ENCODE measurements around the gene NCAM1. TPM values are rescaled to one million over a fixed set of nuclear protein-coding genes. Genes with fewer than 3 reads are reported as not detected.

Gene NCAM1
- total RNA-seq, 1 experiment from 2014 or later: 0.33 TPM

- BruUV-seq (replicated peaks): no TSS peak
- peaks cover 35% of the 10 kb centered on the region for H3K27me3 ChIP-seq (ENCODE audit: insufficient read depth, low read depth)
- H2AFZ ChIP-seq: no peak overlapping the region
- no peak for TF ChIP-seq EZH2 (IDR thresholded peaks at IDR 0.05; ENCODE audit: low read depth)
- TF ChIP-seq, protein P1, sequence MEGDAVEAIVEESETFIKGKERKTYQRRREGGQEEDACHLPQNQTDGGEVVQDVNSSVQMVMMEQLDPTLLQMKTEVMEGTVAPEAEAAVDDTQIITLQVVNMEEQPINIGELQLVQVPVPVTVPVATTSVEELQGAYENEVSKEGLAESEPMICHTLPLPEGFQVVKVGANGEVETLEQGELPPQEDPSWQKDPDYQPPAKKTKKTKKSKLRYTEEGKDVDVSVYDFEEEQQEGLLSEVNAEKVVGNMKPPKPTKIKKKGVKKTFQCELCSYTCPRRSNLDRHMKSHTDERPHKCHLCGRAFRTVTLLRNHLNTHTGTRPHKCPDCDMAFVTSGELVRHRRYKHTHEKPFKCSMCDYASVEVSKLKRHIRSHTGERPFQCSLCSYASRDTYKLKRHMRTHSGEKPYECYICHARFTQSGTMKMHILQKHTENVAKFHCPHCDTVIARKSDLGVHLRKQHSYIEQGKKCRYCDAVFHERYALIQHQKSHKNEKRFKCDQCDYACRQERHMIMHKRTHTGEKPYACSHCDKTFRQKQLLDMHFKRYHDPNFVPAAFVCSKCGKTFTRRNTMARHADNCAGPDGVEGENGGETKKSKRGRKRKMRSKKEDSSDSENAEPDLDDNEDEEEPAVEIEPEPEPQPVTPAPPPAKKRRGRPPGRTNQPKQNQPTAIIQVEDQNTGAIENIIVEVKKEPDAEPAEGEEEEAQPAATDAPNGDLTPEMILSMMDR (conservative IDR thresholded peaks at IDR 0.05): no peak
- no peaks in the 10 kb centered on the region for H3F3A ChIP-seq (ENCODE audit: insufficient read depth, low read depth)
- H3K79me2 ChIP-seq (ENCODE audit: low read depth): no peaks in the 10 kb centered on the region
- no peaks in the 10 kb centered on the region for H3K4me1 ChIP-seq (replicated peaks; ENCODE audit: insufficient read depth)
- CTCF ChIA-PET: no interaction called here
- no peak overlapping the region for H3K27ac ChIP-seq
- no peak for DNase-seq
- no peaks in the 10 kb centered on the region for H3K36me3 ChIP-seq (ENCODE audit: low read depth)
- no peak overlapping the region for H3K4me2 ChIP-seq
- no peaks in the 10 kb centered on the region for H3K9me3 ChIP-seq (ENCODE audit: insufficient read depth, low read depth)
- no peaks in the 10 kb centered on the region for H4K20me1 ChIP-seq (ENCODE audit: insufficient read depth)
- no peak overlapping the region for H3K4me3 ChIP-seq
- POLR2A ChIA-PET (ENCODE audit: unreplicated experiment): no interaction called here
- intact Hi-C loops (cut with micrococcal nuclease; ENCODE audit: unreplicated experiment): no loop called here
- no peaks in the 10 kb centered on the region for H3K9me2 ChIP-seq (ENCODE audit: insufficient read depth)
Measured at GRCh38 chr11:113142508-113142907, 181.3 kb downstream of the NCAM1 start.

DNA sequence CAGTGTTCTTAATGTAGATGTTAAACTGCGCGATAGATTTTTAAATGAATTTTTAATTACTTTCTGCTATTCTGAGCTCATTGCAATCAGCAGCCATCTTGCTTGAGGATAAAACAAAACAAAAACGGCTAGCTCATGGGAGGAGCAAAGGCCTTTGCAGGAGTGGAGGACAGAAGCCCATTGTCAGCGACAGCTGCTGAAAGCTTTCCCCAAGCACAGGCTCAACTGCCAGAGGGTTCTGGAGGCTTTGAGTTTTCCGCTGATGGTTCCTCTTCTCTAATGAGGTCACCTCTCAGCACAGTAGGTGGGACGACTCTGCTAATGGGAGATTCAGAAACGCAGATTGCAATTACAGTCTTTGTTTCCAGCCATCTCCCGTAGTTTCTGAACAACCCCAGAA, 186.0 kb downstream of the NCAM1 start:
- Histone ChIP-seq H3K4me1 (replicated peaks; ENCODE audit: insufficient read depth) (no peaks in the 10 kb centered on the region), H3K27me3 (ENCODE audit: insufficient read depth, low read depth) (peaks cover 5% of the 10 kb centered on the region; the same call in 1 of the 2 replicates), H3K79me2 (ENCODE audit: low read depth) (no peaks in the 10 kb centered on the region), H3K4me2 (no peak overlapping the region), H4K20me1 (ENCODE audit: insufficient read depth) (no peaks in the 10 kb centered on the region; the same call in 1 of the 2 replicates), H3K9me3 (ENCODE audit: insufficient read depth, low read depth) (no peaks in the 10 kb centered on the region), H3K27ac (no peak overlapping the region), H3K4me3 (no peak overlapping the region), H2AFZ (no peak overlapping the region), H3F3A (ENCODE audit: insufficient read depth, low read depth) (no peaks in the 10 kb centered on the region), H3K9me2 (ENCODE audit: insufficient read depth) (0 out of 2 replicates have a peak, but pooled peaks cover 4% of the 10 kb centered on the region), H3K36me3 (ENCODE audit: low read depth) (no peaks in the 10 kb centered on the region)
- BruUV-seq (replicated peaks): no TSS peak
- TF ChIP-seq EZH2 (IDR thresholded peaks at IDR 0.05; ENCODE audit: low read depth): no peak
- TF ChIP-seq, protein P1 (conservative IDR thresholded peaks at IDR 0.05): no peak
- ChIA-PET POLR2A (ENCODE audit: unreplicated experiment) (no interaction called here), CTCF (no interaction called here)
- intact Hi-C loops (cut with micrococcal nuclease; ENCODE audit: unreplicated experiment): no loop called here
- DNase-seq: no peak

- no peak overlapping the region for H3K4me2 ChIP-seq
Measured at GRCh38 chr11:113148076-113148475, 186.9 kb downstream of the NCAM1 start.

More at GRCh38 chr11:113148076-113148475, 186.9 kb downstream of the NCAM1 start:
- Histone ChIP-seq H3K9me3 (ENCODE audit: insufficient read depth, low read depth) (no peaks in the 10 kb centered on the region), H3K27me3 (ENCODE audit: insufficient read depth, low read depth) (peaks cover 2% of the 10 kb centered on the region; the same call in 1 of the 2 replicates), H3K9me2 (ENCODE audit: insufficient read depth) (0 out of 2 replicates have a peak, but pooled peaks cover 4% of the 10 kb centered on the region), H3K36me3 (ENCODE audit: low read depth) (no peaks in the 10 kb centered on the region), H3K4me3 (no peak overlapping the region), H3K27ac (no peak overlapping the region), H3K4me1 (replicated peaks; ENCODE audit: insufficient read depth) (no peaks in the 10 kb centered on the region), H2AFZ (no peak overlapping the region), H4K20me1 (ENCODE audit: insufficient read depth) (no peaks in the 10 kb centered on the region; the same call in 1 of the 2 replicates), H3K79me2 (ENCODE audit: low read depth) (no peaks in the 10 kb centered on the region), H3F3A (ENCODE audit: insufficient read depth, low read depth) (no peaks in the 10 kb centered on the region)
- no TSS peak for BruUV-seq (replicated peaks)
- TF ChIP-seq EZH2 (IDR thresholded peaks at IDR 0.05; ENCODE audit: low read depth): no peak
- TF ChIP-seq, protein P1 (conservative IDR thresholded peaks at IDR 0.05): no peak
- DNase-seq: no peak
- ChIA-PET POLR2A (ENCODE audit: unreplicated experiment) (no interaction called here), CTCF (no interaction called here)
- intact Hi-C loops (cut with micrococcal nuclease; ENCODE audit: unreplicated experiment): no loop called here
